Activated naive CD8-positive, alpha-beta T cell (primary cell): Measurements from ENCODE around the gene RAB8A.
"Not testable (repeated sequence)": the region's sequence is repeated elsewhere in the genome, so short reads cannot be mapped to it uniquely, and the experiment has no call there.

Experiments used
- H3K27ac Mint-ChIP-seq: one replicate; pipeline ENCODE4 v1.8.0; 2021; ENCODE audit warnings: mixed read lengths
- H3K27me3 Mint-ChIP-seq: one replicate; pipeline ENCODE4 v1.8.0; 2021; ENCODE audit warnings: mixed read lengths
- H3K36me3 Mint-ChIP-seq: one replicate; pipeline ENCODE4 v1.8.0; 2021; ENCODE audit warnings: mixed read lengths
- H3K4me1 Mint-ChIP-seq: one replicate; pipeline ENCODE4 v1.8.0; 2021; ENCODE audit warnings: low read depth, mixed read lengths
- H3K4me3 Mint-ChIP-seq: one replicate; pipeline ENCODE4 v1.8.0; 2021; ENCODE audit warnings: mild to moderate bottlenecking, mixed read lengths
- H3K9me3 Mint-ChIP-seq: one replicate; pipeline ENCODE4 v1.8.0; 2021; ENCODE audit warnings: low read depth, mixed read lengths

Gene RAB8A

GRCh38 chr19:16115301-16116039 lies 3.8 kb downstream of the RAB8A start:
- peak overlapping the region; percentile 2 for H3K4me3 Mint-ChIP-seq
- H3K4me1 Mint-ChIP-seq = peaks cover 58% of the 10 kb centered on the region
- H3K27ac Mint-ChIP-seq = peak overlapping the region; percentile 62
- H3K36me3 Mint-ChIP-seq = no peaks in the 10 kb centered on the region
- H3K9me3 Mint-ChIP-seq = no peaks in the 10 kb centered on the region
- H3K27me3 Mint-ChIP-seq = no peaks in the 10 kb centered on the region

GRCh38 chr19:16116067-16116466 lies 4.4 kb downstream of the RAB8A start:
- peak overlapping the region; percentile 62 for H3K27ac Mint-ChIP-seq
- H3K9me3 Mint-ChIP-seq = no peaks in the 10 kb centered on the region
- H3K4me1 Mint-ChIP-seq = peaks cover 58% of the 10 kb centered on the region
- H3K4me3 Mint-ChIP-seq = peak overlapping the region; percentile 2
- H3K27me3 Mint-ChIP-seq = no peaks in the 10 kb centered on the region
- no peaks in the 10 kb centered on the region for H3K36me3 Mint-ChIP-seq

GRCh38 chr19:16117594-16118033 lies 5.9 kb downstream of the RAB8A start:
- Mint-ChIP-seq H3K27ac (peak overlapping the region; percentile 66), H3K36me3 (no peaks in the 10 kb centered on the region), H3K27me3 (no peaks in the 10 kb centered on the region), H3K9me3 (no peaks in the 10 kb centered on the region), H3K4me1 (peaks cover 51% of the 10 kb centered on the region), H3K4me3 (no peak overlapping the region)

GRCh38 chr19:16118489-16119033 lies 6.9 kb downstream of the RAB8A start:
- Mint-ChIP-seq H3K9me3 (no peaks in the 10 kb centered on the region), H3K4me3 (peak overlapping the region; percentile 18), H3K27me3 (no peaks in the 10 kb centered on the region), H3K27ac (peak overlapping the region; percentile 72), H3K4me1 (peaks cover 45% of the 10 kb centered on the region), H3K36me3 (no peaks in the 10 kb centered on the region)

- peaks cover 40% of the 10 kb centered on the region for H3K4me1 Mint-ChIP-seq
- peak overlapping the region; percentile 58 for H3K4me3 Mint-ChIP-seq
- not testable (repeated sequence) for H3K36me3 Mint-ChIP-seq, H3K9me3 Mint-ChIP-seq, H3K27me3 Mint-ChIP-seq
- peak overlapping the region; percentile 73 for H3K27ac Mint-ChIP-seq
These were observed 7.6 kb downstream of the RAB8A start for GRCh38 chr19:16119075-16119857.

- Mint-ChIP-seq H3K4me1 (peaks cover 24% of the 10 kb centered on the region), H3K27ac (no peak overlapping the region), H3K27me3 (no peaks in the 10 kb centered on the region), H3K9me3 (no peaks in the 10 kb centered on the region), H3K36me3 (no peaks in the 10 kb centered on the region), H3K4me3 (no peak overlapping the region)
These were observed 9.5 kb downstream of the RAB8A start for GRCh38 chr19:16121141-16121540.

- H3K27me3 Mint-ChIP-seq = no peaks in the 10 kb centered on the region
- no peaks in the 10 kb centered on the region for H3K36me3 Mint-ChIP-seq
- H3K4me1 Mint-ChIP-seq = peaks cover 22% of the 10 kb centered on the region
- no peak overlapping the region for H3K27ac Mint-ChIP-seq
- no peaks in the 10 kb centered on the region for H3K9me3 Mint-ChIP-seq
- H3K4me3 Mint-ChIP-seq = no peak overlapping the region
These were observed 10.3 kb downstream of the RAB8A start for GRCh38 chr19:16121967-16122366.

GRCh38 chr19:16124953-16125352 lies 13.3 kb downstream of the RAB8A start:
- Mint-ChIP-seq H3K4me1 (no peaks in the 10 kb centered on the region), H3K4me3 (no peak overlapping the region), H3K27ac (no peak overlapping the region), H3K27me3 (no peaks in the 10 kb centered on the region), H3K9me3 (no peaks in the 10 kb centered on the region), H3K36me3 (peaks cover 2% of the 10 kb centered on the region)

- Mint-ChIP-seq H3K4me1 (no peaks in the 10 kb centered on the region), H3K9me3 (no peaks in the 10 kb centered on the region), H3K4me3 (no peak overlapping the region), H3K36me3 (peaks cover 2% of the 10 kb centered on the region), H3K27me3 (no peaks in the 10 kb centered on the region), H3K27ac (no peak overlapping the region)
These were observed 14.2 kb downstream of the RAB8A start for GRCh38 chr19:16125737-16126495.

GRCh38 chr19:16127080-16127479 lies 15.4 kb downstream of the RAB8A start:
- H3K36me3 Mint-ChIP-seq = peaks cover 13% of the 10 kb centered on the region

GRCh38 chr19:16127776-16128371 lies 16.2 kb downstream of the RAB8A start:
- Mint-ChIP-seq H3K4me3 (no peak overlapping the region), H3K4me1 (no peaks in the 10 kb centered on the region), H3K27me3 (no peaks in the 10 kb centered on the region), H3K9me3 (peaks cover 7% of the 10 kb centered on the region), H3K36me3 (peaks cover 16% of the 10 kb centered on the region), H3K27ac (no peak overlapping the region)

More at GRCh38 chr19:16127080-16127479, 15.4 kb downstream of the RAB8A start:
- Mint-ChIP-seq H3K27ac (no peak overlapping the region), H3K4me3 (no peak overlapping the region), H3K27me3 (no peaks in the 10 kb centered on the region), H3K9me3 (peaks cover 7% of the 10 kb centered on the region), H3K4me1 (no peaks in the 10 kb centered on the region)

GRCh38 chr19:16131648-16132047 lies 20.0 kb downstream of the RAB8A start:
- Mint-ChIP-seq H3K27me3 (no peaks in the 10 kb centered on the region), H3K27ac (peak overlapping the region; percentile 55), H3K4me3 (no peak overlapping the region), H3K9me3 (peaks cover 7% of the 10 kb centered on the region), H3K4me1 (peaks cover 2% of the 10 kb centered on the region), H3K36me3 (peaks cover 18% of the 10 kb centered on the region)

GRCh38 chr19:16133818-16134217 lies 22.1 kb downstream of the RAB8A start:
- H3K27me3 Mint-ChIP-seq = no peaks in the 10 kb centered on the region
- peak overlapping the region; percentile 17 for H3K27ac Mint-ChIP-seq
- peaks cover 18% of the 10 kb centered on the region for H3K36me3 Mint-ChIP-seq
- H3K9me3 Mint-ChIP-seq = peaks cover 7% of the 10 kb centered on the region
- peaks cover 2% of the 10 kb centered on the region for H3K4me1 Mint-ChIP-seq
- no peak overlapping the region for H3K4me3 Mint-ChIP-seq

GRCh38 chr19:16134510-16134909 lies 22.8 kb downstream of the RAB8A start:
- H3K36me3 Mint-ChIP-seq = peaks cover 17% of the 10 kb centered on the region

More at GRCh38 chr19:16134510-16134909, 22.8 kb downstream of the RAB8A start:
- no peaks in the 10 kb centered on the region for H3K27me3 Mint-ChIP-seq
- no peak overlapping the region for H3K4me3 Mint-ChIP-seq
- H3K4me1 Mint-ChIP-seq = peaks cover 2% of the 10 kb centered on the region
- H3K27ac Mint-ChIP-seq = peak overlapping the region; percentile 17
- peaks cover 7% of the 10 kb centered on the region for H3K9me3 Mint-ChIP-seq
